Smooth muscle cell (in vitro differentiated cells): ENCODE results near the gene MEAK7. TPM values are rescaled to one million over a fixed set of nuclear protein-coding genes. Genes with fewer than 3 reads are reported as not detected.

ENCODE experiments used
- DNase-seq: peaks from one replicate; lab custom pipeline; 2025; ENCODE audit not compliant: unreplicated experiment; lab: John Stamatoyannopoulos, UW
- H2AFZ ChIP-seq: fragments of 200-600 bp; sonication (generic); 2 replicates; pipeline ENCODE4 v1.6.0; 2016; ENCODE audit warnings: antibody characterized with exemption, low read depth, mild to moderate bottlenecking
- H3F3A ChIP-seq: fragments of 200-600 bp; sonication (generic); 2 replicates; pipeline ENCODE4 v1.6.0; 2017; ENCODE audit warnings: antibody characterized with exemption, low read depth
- H3K27ac ChIP-seq: fragments of 200-600 bp; sonication (generic); 2 replicates; pipeline ENCODE4 v1.5.1; 2016; ENCODE audit warnings: low read depth, mild to moderate bottlenecking
- H3K27me3 ChIP-seq: fragments of 200-600 bp; sonication (generic); 2 replicates; pipeline ENCODE4 v1.6.1; 2016; ENCODE audit warnings: low read depth, mild to moderate bottlenecking
- H3K36me3 ChIP-seq: fragments of 200-600 bp; sonication (generic); 2 replicates; pipeline ENCODE4 v1.5.1; 2016; ENCODE audit warnings: low read depth
- H3K4me1 ChIP-seq: fragments of 200-600 bp; sonication (generic); 2 replicates; pipeline ENCODE4 v1.5.1; 2016; ENCODE audit warnings: low read depth
- H3K4me2 ChIP-seq: fragments of 200-600 bp; sonication (generic); 2 replicates; pipeline ENCODE4 v1.6.0; 2016; ENCODE audit warnings: mild to moderate bottlenecking
- H3K4me3 ChIP-seq: fragments of 200-600 bp; sonication (generic); 2 replicates; pipeline ENCODE4 v1.5.1; 2016; ENCODE audit warnings: mild to moderate bottlenecking
- H3K79me2 ChIP-seq: fragments of 200-600 bp; sonication (generic); 2 replicates; pipeline ENCODE4 v1.6.0; 2016; ENCODE audit warnings: low read depth, mild to moderate bottlenecking
- H3K9ac ChIP-seq: fragments of 200-600 bp; sonication (generic); 2 replicates; pipeline ENCODE4 v1.6.0; 2016; ENCODE audit warnings: low read depth
- H3K9me3 ChIP-seq: fragments of 200-600 bp; sonication (generic); replicated peaks from 2 replicates; pipeline ENCODE4 v1.5.1; 2016; ENCODE audit warnings: low read depth
- H4K20me1 ChIP-seq: fragments of 200-600 bp; sonication (generic); 2 replicates; pipeline ENCODE4 v1.6.0; 2016; ENCODE audit warnings: low read depth
- CTCF ChIP-seq: fragments of 200-600 bp; sonication (generic); IDR thresholded peaks from 2 replicates; pipeline ENCODE4 v1.5.1; 2017; ENCODE audit warnings: borderline replicate concordance, mild to moderate bottlenecking, antibody characterized with exemption; ENCODE audit not compliant: insufficient read depth, poor library complexity, severe bottlenecking
- WGBS: methylation state at CpG from one replicate; pipeline ENCODE4 v1.1.7; 2016; ENCODE audit warnings: low lambda C conversion rate; 5-methylcytosine and 5-hydroxymethylcytosine counted together
- polyA plus RNA-seq: library from polyadenylated mRNA; unstranded; fragments of >200 nt; fragmentation: Nextera tagmentation; extraction: Ambion mirVana; gene quantifications from 2 replicates; pipeline ENCODE4 v1.2.1, GENCODE V29; 2016
- total RNA-seq: library from RNA; depleted of rRNA; stranded (reverse); fragments of >200 nt; gene quantifications from 2 replicates; pipeline ENCODE4 v1.2.3, GENCODE V29; 2014

Gene MEAK7
- total and polyA plus RNA-seq, 2 experiments from 2014 or later = 26.4 to 32.1 TPM

GRCh38 chr16:84535851-84536250 is 31.4 kb upstream of the MEAK7 start:
- TF ChIP-seq CTCF = no peak
- no peak for DNase-seq
- Histone ChIP-seq H3K4me2 (peak overlapping the region; percentile 26), H3K27ac (no peak overlapping the region), H2AFZ (peak overlapping the region; percentile 68), H3K36me3 (no peaks in the 10 kb centered on the region), H3K4me3 (no peak overlapping the region), H4K20me1 (no peaks in the 10 kb centered on the region), H3K4me1 (peaks cover 46% of the 10 kb centered on the region), H3K9me3 (no peaks in the 10 kb centered on the region), H3K9ac (no peak overlapping the region), H3K27me3 (no peaks in the 10 kb centered on the region), H3F3A (peaks cover 23% of the 10 kb centered on the region), H3K79me2 (no peaks in the 10 kb centered on the region)
- WGBS = 86% methylated on average over 9 of the region's 9 CpGs

GRCh38 chr16:84535408-84535807 is 30.9 kb upstream of the MEAK7 start:
- Histone ChIP-seq H4K20me1 (no peaks in the 10 kb centered on the region), H3K9me3 (no peaks in the 10 kb centered on the region), H3F3A (peaks cover 23% of the 10 kb centered on the region), H3K27ac (no peak overlapping the region), H3K79me2 (no peaks in the 10 kb centered on the region), H3K4me2 (peak overlapping the region; percentile 26), H3K9ac (no peak overlapping the region), H3K36me3 (no peaks in the 10 kb centered on the region), H3K4me1 (peaks cover 46% of the 10 kb centered on the region), H3K27me3 (no peaks in the 10 kb centered on the region), H3K4me3 (no peak overlapping the region), H2AFZ (peak overlapping the region; percentile 68)
- WGBS = 25% methylated on average over 6 of the region's 6 CpGs
- no peak for TF ChIP-seq CTCF
- no peak for DNase-seq

- Histone ChIP-seq H3K79me2 (no peaks in the 10 kb centered on the region), H3K27me3 (no peaks in the 10 kb centered on the region), H3K27ac (no peak overlapping the region), H3K4me3 (no peak overlapping the region), H4K20me1 (no peaks in the 10 kb centered on the region), H3K4me1 (peaks cover 46% of the 10 kb centered on the region), H3F3A (peaks cover 23% of the 10 kb centered on the region), H3K4me2 (no peak overlapping the region), H3K9me3 (no peaks in the 10 kb centered on the region), H3K9ac (no peak overlapping the region), H2AFZ (no peak overlapping the region), H3K36me3 (no peaks in the 10 kb centered on the region)
- no peak for DNase-seq
- WGBS = 88% methylated on average over 4 of the region's 5 CpGs
- TF ChIP-seq CTCF = no peak
Measured at GRCh38 chr16:84534815-84535214, 30.4 kb upstream of the MEAK7 start.

- peak overlapping the region; percentile 84 for H3K27ac ChIP-seq
Measured at GRCh38 chr16:84532855-84533486, 28.5 kb upstream of the MEAK7 start.

More at GRCh38 chr16:84532855-84533486, 28.5 kb upstream of the MEAK7 start:
- Histone ChIP-seq H3K4me1 (peaks cover 45% of the 10 kb centered on the region), H2AFZ (no peak overlapping the region), H3K36me3 (no peaks in the 10 kb centered on the region), H3K27me3 (no peaks in the 10 kb centered on the region), H3K9ac (no peak overlapping the region), H3F3A (peaks cover 23% of the 10 kb centered on the region), H3K4me2 (peak overlapping the region; percentile 38), H3K9me3 (no peaks in the 10 kb centered on the region), H3K4me3 (no peak overlapping the region), H3K79me2 (no peaks in the 10 kb centered on the region), H4K20me1 (no peaks in the 10 kb centered on the region)
- no peak for DNase-seq
- 74% methylated on average over 11 of the region's 11 CpGs for WGBS
- TF ChIP-seq CTCF = no peak
